ENCODE measurements around the gene ABCG1. TPM values are rescaled to one million over a fixed set of nuclear protein-coding genes. Genes with fewer than 3 reads are reported as not detected.

ABCG1 gene
- total and polyA plus RNA-seq, 4 donors, result 11.5 to 65.0 (median 35.0) TPM

DNA sequence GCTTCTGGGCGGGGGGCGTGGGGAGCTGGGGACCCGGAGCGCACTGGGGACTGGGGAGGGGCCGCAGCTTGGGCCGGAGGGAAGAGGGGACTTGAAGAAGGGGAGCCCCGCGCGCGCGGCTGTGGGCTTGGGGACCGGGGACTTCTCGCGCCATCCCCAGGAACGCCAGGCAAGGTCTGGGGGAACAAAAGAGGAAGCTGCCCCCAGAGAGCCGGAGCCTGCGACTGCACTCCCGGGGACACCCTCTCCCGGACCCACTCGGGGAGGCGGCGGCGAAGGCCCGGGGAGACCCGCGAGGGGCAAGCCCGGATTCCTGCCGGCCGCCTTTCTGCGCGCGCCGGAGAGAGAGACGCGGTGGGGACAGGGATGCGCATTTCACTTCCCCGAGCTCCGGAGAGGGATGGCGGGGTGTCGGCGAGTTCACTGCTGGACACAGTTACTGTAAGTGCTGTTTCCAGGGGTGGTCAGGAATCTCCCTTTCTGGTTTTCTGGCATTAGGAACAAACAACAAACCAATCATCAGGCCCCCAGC lies 732 bp downstream of the ABCG1 start:
- Histone ChIP-seq H3K27me3 (ENCODE audit: control insufficient read depth in 3 of 3, insufficient read depth in 3 of 3, low read length in 2 of 3) (peaks cover 0 to 26% (median 22%) of the 10 kb centered on the region in 3 donors), H3K4me3 (peak overlapping the region; percentile 67), H3K27ac (ENCODE audit: low read depth in 1 of 2, low read length in 1 of 2) (peak overlapping the region; percentile 66 to 94), H3K4me1 (ENCODE audit: control insufficient read depth in 5 of 5, insufficient read depth in 5 of 5, low read length in 5 of 5) (peaks cover 0 to 15% (median 3%) of the 10 kb centered on the region in 5 donors), H3K36me3 (ENCODE audit: control insufficient read depth in 4 of 4, insufficient read depth in 4 of 4, low read length in 4 of 4) (no peaks in the 10 kb centered on the region), H3K9ac (ENCODE audit: insufficient read depth in 1 of 2, low read length in 2 of 2) (peak overlapping the region in 1 of 2 donors; percentile 65), H3K9me3 (ENCODE audit: control insufficient read depth in 4 of 4, insufficient read depth in 3 of 4, low read length in 3 of 4) (no peaks in the 10 kb centered on the region)
- no peak for ATAC-seq (ENCODE audit: insufficient read depth, low FRiP score)
- TF ChIP-seq, protein P1, sequence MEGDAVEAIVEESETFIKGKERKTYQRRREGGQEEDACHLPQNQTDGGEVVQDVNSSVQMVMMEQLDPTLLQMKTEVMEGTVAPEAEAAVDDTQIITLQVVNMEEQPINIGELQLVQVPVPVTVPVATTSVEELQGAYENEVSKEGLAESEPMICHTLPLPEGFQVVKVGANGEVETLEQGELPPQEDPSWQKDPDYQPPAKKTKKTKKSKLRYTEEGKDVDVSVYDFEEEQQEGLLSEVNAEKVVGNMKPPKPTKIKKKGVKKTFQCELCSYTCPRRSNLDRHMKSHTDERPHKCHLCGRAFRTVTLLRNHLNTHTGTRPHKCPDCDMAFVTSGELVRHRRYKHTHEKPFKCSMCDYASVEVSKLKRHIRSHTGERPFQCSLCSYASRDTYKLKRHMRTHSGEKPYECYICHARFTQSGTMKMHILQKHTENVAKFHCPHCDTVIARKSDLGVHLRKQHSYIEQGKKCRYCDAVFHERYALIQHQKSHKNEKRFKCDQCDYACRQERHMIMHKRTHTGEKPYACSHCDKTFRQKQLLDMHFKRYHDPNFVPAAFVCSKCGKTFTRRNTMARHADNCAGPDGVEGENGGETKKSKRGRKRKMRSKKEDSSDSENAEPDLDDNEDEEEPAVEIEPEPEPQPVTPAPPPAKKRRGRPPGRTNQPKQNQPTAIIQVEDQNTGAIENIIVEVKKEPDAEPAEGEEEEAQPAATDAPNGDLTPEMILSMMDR (IDR thresholded peaks at IDR 0.05; ENCODE audit: control extremely low read depth, extremely low read depth), result no peak
- WGBS, 2 donors, result 0% methylated on average over 41 of the region's 41 CpGs
- peak in 2 of 3 donors; percentile 7 to 18 for DNase-seq

GRCh38 chr21:42220138-42220701 lies 1.3 kb downstream of the ABCG1 start:
- TF ChIP-seq, protein P1 (IDR thresholded peaks at IDR 0.05; ENCODE audit: control extremely low read depth, extremely low read depth), result no peak
- peak; percentile 64 to 90 (median 82) for DNase-seq
- Histone ChIP-seq H3K9ac (ENCODE audit: insufficient read depth in 1 of 2, low read length in 2 of 2) (peak overlapping the region in 1 of 2 donors; percentile 65), H3K9me3 (ENCODE audit: control insufficient read depth in 4 of 4, insufficient read depth in 3 of 4, low read length in 3 of 4) (no peaks in the 10 kb centered on the region), H3K4me3 (peak overlapping the region; percentile 67), H3K36me3 (ENCODE audit: control insufficient read depth in 4 of 4, insufficient read depth in 4 of 4, low read length in 4 of 4) (no peaks in the 10 kb centered on the region), H3K27me3 (ENCODE audit: control insufficient read depth in 3 of 3, insufficient read depth in 3 of 3, low read length in 2 of 3) (peaks cover 0 to 26% (median 22%) of the 10 kb centered on the region in 3 donors), H3K27ac (ENCODE audit: low read depth in 1 of 2, low read length in 1 of 2) (peak overlapping the region; percentile 66 to 94), H3K4me1 (ENCODE audit: control insufficient read depth in 5 of 5, insufficient read depth in 5 of 5, low read length in 5 of 5) (peaks cover 0 to 15% (median 3%) of the 10 kb centered on the region in 5 donors)
- ATAC-seq (ENCODE audit: insufficient read depth, low FRiP score), result peak; percentile 60
- WGBS, 2 donors, result 0 to 2% methylated on average over 26 of the region's 26 CpGs

- WGBS, 2 donors, result 60 to 65% methylated on average over 15 of the region's 15 CpGs
- TF ChIP-seq, protein P1 (IDR thresholded peaks at IDR 0.05; ENCODE audit: control extremely low read depth, extremely low read depth), result no peak
- Histone ChIP-seq H3K36me3 (ENCODE audit: control insufficient read depth in 4 of 4, insufficient read depth in 4 of 4, low read length in 4 of 4) (peaks cover 0 to 3% (median 0%) of the 10 kb centered on the region in 4 donors), H3K4me1 (ENCODE audit: control insufficient read depth in 5 of 5, insufficient read depth in 5 of 5, low read length in 5 of 5) (peaks cover 0 to 15% (median 3%) of the 10 kb centered on the region in 5 donors), H3K27ac (ENCODE audit: low read depth in 1 of 2, low read length in 1 of 2) (peak overlapping the region; percentile 29 to 94), H3K4me3 (no peak overlapping the region), H3K9me3 (ENCODE audit: control insufficient read depth in 4 of 4, insufficient read depth in 3 of 4, low read length in 3 of 4) (no peaks in the 10 kb centered on the region), H3K27me3 (ENCODE audit: control insufficient read depth in 3 of 3, insufficient read depth in 3 of 3, low read length in 2 of 3) (peaks cover 0 to 26% (median 22%) of the 10 kb centered on the region in 3 donors), H3K9ac (ENCODE audit: insufficient read depth in 1 of 2, low read length in 2 of 2) (peak overlapping the region in 1 of 2 donors; percentile 32)
- DNase-seq (peak; percentile 34 to 54 (median 47)), ATAC-seq (ENCODE audit: insufficient read depth, low FRiP score) (no peak)
These were observed 2.8 kb downstream of the ABCG1 start for GRCh38 chr21:42221581-42222345.
